NB4 (cell line): ENCODE data around the gene LAD1.

Experiments
- POLR2A ChIP-seq: IDR thresholded peaks from 2 replicates; pipeline ENCODE4 v1.6.1; 2011; ENCODE audit warnings: mild to moderate bottlenecking; ENCODE audit not compliant: insufficient read length; ENCODE audit errors: extremely low read depth
- TF ChIP-seq, protein P1 (sequence below): IDR thresholded peaks from one replicate; pipeline ENCODE4 v1.5.1; 2012; ENCODE audit warnings: low read depth, low read length

DNA sequence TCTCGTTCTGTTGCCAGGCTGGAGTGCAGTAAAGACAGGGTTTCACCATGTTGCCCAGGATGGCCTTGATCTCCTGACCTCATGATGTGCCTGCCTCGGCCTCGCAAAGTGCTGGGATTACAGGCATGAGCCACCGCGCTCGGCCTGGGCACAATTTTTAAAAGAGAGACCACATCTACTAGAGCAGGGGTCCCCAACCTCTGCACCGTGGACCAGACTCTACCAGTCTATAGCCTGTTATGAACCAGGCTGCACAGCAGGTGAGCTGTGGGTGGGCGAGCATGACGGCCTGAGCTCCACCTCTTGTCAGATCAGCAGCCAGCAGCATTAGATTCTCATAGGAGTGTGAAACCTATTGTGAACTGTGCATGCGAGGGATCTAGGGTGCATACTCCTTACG, 42.4 kb downstream of the LAD1 start:
- TF ChIP-seq, protein P1, sequence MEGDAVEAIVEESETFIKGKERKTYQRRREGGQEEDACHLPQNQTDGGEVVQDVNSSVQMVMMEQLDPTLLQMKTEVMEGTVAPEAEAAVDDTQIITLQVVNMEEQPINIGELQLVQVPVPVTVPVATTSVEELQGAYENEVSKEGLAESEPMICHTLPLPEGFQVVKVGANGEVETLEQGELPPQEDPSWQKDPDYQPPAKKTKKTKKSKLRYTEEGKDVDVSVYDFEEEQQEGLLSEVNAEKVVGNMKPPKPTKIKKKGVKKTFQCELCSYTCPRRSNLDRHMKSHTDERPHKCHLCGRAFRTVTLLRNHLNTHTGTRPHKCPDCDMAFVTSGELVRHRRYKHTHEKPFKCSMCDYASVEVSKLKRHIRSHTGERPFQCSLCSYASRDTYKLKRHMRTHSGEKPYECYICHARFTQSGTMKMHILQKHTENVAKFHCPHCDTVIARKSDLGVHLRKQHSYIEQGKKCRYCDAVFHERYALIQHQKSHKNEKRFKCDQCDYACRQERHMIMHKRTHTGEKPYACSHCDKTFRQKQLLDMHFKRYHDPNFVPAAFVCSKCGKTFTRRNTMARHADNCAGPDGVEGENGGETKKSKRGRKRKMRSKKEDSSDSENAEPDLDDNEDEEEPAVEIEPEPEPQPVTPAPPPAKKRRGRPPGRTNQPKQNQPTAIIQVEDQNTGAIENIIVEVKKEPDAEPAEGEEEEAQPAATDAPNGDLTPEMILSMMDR, result no peak
- no peak for TF ChIP-seq POLR2A
